HG03135 (cell line): Measurements from ENCODE around the gene TIPIN.
"Not testable (repeated sequence)": the region's sequence is repeated elsewhere in the genome, so short reads cannot be mapped to it uniquely, and the experiment has no call there.

Source experiments
- ATAC-seq: cut with Tn5 transposase; IDR thresholded peaks from one replicate; pipeline ENCODE4 v1.9.1; 2021; ENCODE audit warnings: mild to moderate bottlenecking, moderate library complexity; ENCODE audit not compliant: unreplicated experiment

Gene TIPIN, protein sequence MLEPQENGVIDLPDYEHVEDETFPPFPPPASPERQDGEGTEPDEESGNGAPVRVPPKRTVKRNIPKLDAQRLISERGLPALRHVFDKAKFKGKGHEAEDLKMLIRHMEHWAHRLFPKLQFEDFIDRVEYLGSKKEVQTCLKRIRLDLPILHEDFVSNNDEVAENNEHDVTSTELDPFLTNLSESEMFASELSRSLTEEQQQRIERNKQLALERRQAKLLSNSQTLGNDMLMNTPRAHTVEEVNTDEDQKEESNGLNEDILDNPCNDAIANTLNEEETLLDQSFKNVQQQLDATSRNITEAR

DNA sequence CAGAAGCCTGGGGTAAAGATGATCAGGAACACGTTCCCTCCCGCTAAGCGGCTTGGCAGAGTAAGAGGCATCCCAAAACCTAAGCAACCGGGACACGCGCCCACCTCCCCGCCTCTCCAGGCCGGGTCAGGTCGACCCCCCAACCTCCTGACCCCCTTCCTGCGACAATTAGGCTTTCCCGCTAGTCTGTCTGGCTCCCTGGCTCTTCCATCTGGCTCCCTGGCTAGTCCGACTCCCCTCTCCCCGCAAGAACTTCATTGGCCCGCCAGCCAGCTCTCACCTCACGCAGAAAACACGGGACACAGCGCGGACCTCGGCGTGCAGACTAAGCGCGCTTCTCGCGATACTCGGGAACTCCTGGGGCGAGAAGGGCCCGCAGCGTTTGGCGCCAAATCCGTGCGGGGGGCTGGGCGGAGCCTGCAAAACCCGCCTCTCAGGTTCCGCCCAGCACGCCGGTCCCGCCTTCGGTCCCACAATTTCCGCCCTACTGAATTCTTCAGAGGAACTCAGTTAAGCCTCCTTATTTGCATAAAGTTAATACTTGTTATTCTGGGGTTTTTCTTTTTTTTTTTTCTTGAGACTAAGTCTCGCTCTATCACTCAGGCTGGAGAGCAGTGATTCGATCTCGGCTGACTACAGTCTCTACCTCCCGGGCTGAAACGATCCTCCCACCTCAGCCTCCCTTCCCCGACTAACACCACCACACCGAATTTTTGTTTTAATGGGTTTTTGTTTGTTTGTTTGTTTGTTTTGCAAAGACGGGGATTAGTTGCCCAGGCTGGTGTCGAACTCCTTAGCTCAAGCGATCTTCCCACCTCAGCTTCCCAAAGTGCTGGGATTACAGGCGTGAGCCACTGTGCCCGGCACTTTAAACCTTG is at the start of gene TIPIN:
TIPIN (minus strand) TSS at position 327 of the 878 bp plus-strand sequence. CDS start 3,738 bp downstream, outside the sequence.
- ATAC-seq: peak; percentile 91

DNA sequence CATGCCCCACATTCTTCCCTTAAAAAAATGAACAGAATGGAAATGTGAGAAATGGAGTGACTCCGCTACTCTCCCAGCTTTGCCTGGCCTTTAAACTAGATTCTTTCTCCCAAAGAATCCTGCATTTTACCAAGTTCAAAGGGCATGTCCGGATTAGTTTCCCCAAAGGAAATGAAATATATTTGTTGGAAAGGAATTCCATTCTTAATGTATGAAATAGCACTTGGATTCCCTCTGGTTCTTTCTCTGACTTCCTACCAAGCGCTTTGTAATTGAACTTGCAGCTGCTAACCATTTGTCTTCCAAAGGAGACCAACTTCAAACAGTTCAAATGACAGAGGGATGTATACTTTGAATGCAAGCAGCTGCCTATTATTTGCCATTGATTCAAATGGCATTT is 49.1 kb upstream of the TIPIN start:
- no peak for ATAC-seq

DNA sequence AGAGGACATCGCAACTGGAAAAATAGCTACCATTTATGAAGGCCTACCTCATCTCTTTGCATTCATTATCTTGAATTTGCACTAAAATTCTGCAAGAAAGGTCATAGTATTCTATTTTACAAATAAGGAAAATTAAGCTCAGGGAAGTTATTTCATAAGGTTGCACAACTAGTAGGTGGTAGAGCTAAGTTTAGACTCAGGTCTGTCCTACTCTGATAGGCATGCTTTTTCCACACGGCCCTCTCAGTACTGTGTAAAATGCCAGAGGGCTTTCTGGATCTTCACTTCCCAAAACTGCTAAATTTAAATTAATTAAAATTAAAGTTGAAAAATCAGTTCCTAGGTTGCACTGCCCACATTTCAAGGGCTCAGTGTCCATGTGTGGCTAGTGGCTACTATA is 48.5 kb upstream of the TIPIN start:
- ATAC-seq: no peak

DNA sequence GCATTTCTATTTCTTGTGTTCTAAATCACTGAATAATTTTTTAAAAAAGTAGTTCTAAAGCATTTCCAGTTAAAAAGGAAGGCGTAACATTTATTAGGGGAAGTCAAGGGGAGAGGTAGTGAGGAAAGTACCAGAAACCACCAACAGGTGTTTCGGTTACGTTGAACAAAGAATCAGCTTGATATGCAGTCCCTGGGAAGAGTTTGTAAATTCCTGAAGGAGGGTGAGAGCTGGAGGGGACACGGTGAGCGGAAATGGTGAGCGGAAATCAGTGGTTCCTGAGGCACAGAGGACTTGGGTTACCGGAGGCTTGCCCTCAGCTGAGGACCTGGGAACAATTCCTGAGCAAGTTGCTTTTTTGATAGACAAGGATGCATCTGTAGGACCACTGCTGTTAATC is 48.0 kb upstream of the TIPIN start:
- ATAC-seq: no peak

DNA sequence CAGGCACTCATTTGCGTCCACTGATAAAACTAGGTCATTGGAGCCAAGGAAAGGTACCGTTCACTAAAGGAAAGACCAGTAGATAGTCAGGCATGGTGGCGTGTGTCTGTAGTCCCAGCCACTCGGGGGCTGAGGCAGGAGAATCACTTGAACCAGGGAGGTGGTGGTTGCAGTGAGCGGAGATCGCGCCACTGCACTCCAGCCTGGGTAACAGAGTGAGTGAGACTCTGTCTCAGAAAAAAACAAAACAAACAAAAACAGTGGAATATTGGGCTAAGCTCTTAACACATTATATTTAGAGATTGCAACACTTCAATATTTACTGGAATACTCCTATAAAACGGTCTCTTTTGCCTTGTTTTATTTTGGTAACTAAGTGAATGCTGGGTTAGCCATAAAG is 47.6 kb upstream of the TIPIN start:
- no peak for ATAC-seq

DNA sequence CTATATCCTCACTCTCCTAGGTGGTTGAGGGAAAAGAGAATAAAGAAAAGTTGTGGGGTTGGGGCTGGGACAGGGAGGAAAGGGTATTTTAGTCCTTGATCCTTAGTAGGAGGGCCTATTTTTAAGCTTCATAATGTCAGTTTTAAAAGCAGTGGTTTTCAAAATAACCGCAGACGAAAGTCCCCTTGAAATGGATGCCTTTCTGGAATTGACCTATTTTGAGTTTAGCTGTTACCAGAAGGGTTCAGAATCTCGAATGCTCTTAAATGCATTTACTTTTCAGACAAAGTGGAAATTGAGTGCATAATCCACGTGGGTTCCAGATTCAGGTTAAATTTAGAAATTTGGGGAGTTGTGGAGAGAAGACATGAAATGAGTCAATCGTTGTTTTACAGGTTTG is 46.8 kb upstream of the TIPIN start:
- no peak for ATAC-seq

DNA sequence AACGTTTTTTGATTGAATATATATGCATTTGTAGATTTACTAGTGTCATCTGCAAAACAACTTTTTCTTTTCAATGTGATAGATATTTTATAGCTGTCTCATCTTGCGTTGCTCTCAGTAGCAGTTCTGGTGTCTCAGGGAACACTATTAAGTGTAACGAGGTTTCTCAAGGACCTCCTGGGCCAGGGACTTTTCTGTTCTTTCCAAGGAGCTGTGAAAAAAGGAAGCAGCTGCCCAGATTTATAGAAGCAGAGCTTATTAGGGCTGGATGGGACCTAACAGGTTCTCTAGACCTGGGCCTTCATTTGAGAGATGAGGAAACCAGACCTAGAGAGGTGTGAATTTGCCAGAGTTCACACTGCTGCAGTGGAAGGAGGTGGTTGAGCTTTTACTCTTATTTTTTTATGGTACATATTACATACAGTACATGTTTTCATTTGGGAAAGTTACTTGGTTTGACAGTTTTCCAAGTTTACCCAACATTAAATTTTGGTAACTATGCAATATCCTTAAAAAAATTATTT is 46.3 kb upstream of the TIPIN start:
- ATAC-seq: no peak

DNA sequence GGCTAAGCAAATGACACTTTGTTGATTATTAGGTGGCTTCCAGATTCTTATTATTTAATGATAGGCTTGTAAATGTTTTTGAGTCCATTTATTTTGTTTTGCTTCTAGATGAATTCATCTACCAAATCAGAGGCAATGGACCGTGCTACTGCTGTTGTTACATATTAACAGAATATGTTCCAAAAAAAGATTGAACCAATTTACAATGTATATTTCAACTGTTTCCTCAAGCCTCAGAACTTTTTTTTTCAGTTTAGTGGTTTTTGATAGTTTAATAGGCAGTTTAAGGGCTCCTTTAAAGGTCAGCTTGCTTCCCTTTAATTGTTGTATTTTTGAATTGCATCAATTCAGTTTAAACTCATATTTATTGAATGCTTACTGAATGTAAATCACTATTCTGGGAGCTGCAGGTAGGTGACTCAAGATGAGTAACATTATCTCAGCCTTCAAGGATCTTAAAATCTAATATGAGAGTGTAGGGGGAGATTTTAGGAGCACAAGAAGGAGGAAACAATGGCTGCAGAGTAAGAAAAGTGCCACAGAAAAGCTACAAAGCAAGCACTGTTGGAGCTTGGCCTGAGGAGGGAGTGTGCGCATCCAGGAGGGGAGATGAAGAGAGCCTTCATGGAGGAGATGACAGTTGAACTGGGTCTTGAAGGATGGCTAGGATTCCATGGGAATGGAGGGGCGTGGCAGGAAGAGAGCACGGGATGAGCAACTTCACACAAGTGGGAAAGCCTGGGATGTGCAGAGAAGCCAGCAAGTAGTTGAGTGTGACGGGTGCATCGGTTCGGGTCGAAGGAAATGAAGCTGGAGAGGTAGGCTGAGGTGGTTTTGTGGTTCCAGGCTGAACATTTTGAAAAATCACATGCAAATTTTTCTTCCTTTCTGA is 44.9 kb upstream of the TIPIN start:
- ATAC-seq: no peak

DNA sequence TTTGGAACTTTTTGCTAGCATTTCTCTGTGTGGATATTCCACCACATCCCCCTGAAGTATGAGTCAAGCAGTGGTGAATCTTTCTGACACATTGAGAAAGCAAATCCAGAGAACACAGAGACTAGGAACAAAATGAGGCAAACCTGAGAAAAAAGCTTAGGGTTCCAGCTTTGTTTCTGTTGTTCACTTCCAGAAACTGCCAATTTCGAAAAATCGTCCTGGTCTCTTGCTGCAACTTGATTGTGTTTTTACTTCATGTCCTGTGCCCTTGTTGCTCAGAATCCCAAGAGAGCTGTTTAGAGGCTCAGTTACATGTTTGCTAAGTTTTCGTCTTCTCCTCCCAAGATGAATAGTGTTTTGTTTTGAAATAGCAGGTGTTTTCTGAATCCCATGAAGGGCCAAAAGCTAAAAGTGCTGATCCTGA is 43.9 kb upstream of the TIPIN start:
- ATAC-seq: no peak

DNA sequence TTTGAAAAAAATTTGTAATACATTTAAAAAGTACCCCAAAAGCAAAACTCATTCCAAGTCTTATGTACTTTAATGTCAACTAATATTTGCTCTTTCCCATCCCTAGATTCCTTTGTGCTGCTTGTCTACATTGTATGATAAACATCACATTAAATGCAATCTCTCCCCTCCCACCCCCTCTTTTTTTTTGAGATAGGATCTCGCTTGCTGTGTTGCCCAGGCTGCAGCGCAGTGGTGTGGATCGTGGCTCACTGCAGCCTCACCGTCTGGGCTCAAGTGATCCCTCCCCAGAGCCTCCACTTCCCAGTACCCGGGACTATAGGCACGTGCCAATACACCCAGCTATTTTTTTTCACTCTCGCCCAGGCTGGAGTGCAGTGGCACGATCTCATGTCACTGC is 42.8 kb upstream of the TIPIN start:
- no peak for ATAC-seq

DNA sequence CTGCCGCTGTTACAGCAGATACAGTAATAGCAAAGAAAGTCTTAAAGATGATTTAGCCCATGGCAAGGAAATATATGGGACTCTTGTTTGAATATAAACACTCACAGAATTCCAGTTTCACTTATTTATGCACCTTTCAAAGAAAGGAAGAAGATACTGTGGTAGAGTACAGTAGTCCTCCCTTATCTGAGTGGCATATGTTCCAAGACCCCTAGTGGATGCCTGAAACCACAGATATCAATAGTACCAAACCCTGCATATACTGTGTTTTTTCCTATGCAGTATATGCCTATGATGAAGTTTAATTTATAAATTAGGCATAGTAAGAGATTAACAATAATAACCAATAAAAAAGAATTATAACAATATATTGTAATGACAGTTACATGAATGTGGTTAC is 38.4 kb upstream of the TIPIN start:
- ATAC-seq: no peak

DNA sequence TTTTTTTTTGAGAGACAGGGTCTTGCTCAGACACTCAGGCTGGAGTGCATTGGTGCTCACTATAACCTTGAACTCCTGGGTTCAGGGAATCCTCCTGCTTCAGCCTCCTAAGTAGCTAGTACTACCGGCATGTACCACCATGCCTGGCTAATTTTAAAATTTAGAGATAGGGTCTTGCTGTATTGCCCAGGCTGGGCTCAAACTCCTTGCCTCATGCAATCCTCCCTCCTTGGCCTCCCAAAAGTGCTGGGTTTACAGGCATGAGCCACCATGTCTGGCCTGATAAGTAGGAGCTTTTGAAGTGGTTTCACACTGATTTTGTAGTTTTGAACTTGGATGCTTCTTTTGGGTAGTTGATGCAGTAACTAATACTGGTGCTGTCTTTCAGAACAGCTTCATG is 38.0 kb upstream of the TIPIN start:
- ATAC-seq: no peak

DNA sequence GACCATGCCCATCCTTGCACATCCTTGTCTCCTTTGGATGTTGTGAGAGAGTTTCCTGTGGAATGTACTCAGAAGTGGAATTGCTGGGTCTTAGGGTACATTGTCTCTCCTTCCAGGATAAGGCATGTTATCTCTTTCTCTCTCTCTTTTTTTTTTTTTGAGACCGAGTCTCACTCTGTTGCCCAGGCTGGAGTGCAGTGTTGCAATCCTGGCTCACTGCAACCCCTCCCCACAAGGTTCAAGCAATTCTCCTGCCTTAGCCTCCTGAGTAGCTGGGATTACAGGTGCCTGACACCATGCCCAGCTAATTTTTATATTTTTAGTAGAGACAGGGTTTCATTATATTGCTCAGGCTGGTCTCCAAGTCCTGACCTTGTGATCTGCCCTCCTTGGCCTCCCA is 36.6 kb upstream of the TIPIN start:
- not testable (repeated sequence) for ATAC-seq

DNA sequence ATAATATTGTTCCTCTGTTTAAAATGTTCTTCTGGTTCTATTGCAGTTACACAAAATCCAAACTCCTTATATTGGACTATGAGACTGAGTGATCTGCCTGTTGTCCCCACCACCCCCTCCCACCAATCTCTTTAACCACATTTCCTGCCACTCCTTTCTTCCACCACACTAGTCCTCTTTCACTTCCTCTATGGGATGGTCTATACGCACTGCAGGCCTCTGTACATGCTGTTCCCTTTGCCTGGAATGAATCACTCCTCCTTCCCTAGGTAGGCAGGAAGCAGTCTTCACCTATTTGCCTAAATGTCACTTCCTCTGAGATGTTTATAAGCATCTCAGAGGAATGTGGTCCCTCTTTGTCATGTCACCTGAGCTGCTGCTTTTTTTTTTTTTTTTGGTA is 34.2 kb upstream of the TIPIN start:
- ATAC-seq: no peak

DNA sequence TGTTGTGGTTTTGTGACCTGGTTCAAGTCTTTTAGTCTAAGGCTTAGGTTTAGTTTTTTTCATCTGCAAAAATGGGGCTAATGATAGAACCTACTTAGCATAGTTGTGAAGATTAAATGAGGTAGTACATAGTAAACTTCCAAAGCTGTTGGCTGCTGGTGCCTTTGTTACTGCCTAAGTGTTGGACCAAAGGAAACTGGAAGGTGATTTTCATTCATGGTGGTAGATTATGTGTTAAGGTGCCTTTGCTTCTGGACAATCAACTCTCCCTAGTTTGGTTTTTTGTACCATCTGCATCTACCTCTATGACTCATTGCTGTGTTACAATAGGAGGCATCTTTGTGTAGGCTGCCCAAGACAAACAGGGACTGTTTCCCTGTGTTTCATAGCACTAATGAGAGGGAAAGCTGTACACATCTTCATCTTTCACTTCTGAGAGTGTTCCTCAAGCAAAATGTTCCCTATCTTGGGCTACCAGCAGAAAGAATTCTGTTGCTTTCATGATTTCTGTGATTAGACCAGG is 33.4 kb upstream of the TIPIN start:
- ATAC-seq: no peak

DNA sequence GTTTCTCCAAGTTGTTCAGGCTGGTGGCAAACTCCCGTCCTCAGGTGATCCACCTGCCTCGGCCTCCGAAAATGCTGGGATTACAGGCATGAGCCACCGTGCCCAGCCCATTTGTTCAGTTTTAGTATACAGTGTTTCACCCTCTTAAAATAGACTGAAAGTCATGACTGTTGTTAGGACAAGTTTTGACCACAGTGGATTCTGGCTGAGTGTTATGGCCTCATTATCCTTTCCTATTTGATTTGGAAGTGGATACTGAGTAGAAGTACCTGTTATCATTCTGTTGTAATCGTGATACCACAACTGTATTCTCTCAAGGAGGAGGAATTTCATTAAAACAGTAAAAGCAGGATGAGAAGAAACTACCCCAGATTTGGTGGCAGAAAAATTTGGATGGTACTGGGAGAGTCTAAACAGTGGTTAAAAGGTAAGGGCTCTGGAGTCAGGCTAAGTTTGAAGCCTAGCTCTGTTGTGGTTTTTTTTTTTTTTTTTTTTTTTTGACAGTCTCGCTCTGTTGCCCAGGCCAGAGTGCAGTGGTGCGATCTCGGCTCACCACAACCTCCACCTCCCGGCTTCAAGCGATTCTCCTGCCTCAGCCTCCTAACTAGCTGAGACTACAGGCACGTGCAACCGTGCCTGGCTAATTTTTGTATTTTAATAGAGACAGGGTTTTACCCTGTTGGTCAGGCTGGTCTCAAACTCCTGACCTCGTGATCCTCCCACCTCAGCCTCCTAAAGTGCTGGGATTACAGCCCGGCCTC is 32.8 kb upstream of the TIPIN start:
- ATAC-seq: no peak

DNA sequence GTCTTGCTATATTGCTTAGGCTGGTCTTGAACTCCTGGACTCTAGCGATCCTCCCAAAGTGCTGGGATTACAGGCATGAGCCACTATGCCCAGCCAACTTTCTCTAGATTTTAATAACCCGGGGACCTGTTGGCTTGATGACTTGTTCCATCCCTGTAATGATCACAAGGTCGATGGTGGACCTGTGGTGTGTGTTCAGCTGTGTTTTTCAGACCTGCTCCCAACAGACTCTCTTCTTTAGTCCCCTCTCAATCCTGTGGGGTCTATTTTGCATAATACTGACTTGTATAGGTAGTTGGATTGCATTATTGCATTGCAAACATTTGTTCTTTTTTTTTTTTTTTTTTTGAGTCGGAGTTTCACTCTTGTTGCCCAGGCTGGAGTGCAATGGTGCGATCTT is 32.1 kb upstream of the TIPIN start:
- no peak for ATAC-seq

DNA sequence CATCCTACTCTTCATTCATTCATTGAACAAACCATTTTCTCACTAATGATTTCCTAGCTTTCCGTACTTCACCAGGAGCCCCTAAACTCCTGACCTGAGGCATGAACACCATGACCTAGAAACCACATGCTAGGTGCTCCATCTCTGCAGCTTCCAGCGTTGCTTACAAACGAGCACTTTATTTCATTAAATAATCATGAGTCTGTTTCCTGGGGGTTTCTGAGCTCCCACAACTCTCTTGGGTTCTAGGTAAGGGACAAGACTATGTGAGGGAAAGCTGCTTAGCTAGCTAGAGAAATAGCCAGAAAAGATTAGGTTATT is 31.5 kb upstream of the TIPIN start:
- no peak for ATAC-seq

DNA sequence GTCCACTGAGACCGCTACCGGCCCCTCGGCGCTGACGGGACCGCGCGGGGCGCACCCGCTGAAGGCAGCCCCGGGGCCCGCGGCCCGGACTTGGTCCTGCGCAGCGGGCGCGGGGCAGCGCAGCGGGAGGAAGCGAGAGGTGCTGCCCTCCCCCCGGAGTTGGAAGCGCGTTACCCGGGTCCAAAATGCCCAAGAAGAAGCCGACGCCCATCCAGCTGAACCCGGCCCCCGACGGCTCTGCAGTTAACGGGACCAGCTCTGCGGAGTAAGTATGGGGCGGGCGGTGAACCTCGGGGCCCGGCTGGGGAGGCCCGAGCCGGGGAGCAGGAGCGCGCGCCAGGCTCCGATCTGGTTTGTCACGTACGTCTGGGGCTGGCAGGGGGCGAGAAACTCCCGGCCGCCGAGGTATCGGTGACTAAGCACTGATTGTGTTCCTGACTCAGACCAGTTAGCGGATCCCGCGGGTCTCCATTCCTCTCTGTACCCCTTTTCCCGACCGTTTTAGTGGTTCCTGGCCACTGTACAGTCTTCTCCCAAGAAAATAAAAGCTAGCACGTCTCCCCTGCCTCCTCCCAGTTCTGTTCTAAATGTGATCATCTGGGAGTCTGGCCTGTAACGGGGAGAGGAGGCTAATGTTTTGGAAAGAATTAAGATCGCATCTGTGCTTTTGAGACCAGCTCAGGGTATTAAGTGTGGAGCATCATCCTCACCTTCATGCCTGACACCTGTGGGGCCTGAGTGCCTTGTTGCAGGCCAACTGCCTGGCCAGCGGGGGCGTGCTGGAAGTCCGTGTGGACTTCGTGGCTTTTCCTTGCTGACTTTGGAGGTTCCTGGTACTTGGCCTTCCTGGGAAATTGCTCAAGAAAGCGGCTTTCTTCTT is 30.9 kb upstream of the TIPIN start:
- peak; percentile 27 for ATAC-seq
